ENCODE measurements around the gene TRIM44.
"Not testable (repeated sequence)": the region's sequence is repeated elsewhere in the genome, so short reads cannot be mapped to it uniquely, and the experiment has no call there.

Gene TRIM44

DNA sequence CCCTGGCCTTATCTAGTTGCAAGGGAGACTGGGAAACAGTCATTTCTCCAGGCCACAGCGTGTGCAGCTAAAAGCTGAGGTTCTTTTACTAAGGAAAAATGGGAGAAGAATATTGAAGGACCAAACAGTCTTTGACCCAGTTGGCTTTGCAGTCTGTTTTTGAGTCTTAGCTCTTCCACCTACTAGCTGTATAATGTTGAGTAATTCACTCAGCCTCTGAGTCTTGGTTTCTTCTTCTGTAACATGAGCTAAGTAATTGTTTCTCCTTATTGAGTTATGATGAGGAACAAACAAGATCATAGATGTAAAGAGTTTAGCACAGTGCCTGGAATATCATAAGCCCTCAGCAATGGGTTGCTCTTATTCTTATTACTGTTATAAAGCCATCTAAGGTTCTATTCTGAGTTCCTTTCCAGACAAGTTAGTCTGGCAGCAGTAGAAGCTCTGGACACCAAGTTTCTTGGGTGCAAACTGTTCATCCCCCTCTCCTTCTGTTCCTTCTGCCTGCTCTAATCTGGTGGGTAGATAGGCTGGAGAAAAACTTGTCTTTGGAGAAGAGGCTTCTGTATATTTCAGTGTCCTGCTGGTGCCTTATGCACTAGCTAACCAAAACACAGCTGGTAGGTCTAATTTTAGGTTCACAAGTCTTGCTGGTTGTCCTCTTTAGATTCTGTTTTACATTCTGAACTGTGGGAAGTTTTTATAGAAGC is 13.5 kb downstream of the TRIM44 start:
- peak; percentile 73 for DNase-seq

- no peak for DNase-seq
These were observed 14.0 kb downstream of the TRIM44 start for GRCh38 chr11:35676611-35676965.

DNA sequence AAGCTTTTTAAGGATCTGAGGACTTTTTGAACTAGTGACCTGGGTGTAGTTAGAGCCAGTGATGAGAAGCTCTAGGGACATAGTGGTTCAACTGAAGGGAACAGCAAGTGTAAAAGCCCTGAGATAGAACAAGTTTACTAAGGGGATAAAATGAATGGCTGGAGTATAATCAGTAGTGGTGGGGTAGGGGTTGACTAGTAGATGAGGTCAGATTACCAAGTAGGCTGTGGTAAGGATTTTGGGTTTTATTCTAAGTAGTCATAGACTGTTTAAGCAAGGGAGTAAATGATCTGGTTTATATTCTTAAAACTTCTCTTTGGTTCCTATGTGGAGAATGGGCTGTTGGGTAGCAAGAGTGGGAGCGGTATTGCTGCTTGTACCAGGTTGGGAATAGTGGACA is 15.3 kb downstream of the TRIM44 start:
- no peak for DNase-seq

DNA sequence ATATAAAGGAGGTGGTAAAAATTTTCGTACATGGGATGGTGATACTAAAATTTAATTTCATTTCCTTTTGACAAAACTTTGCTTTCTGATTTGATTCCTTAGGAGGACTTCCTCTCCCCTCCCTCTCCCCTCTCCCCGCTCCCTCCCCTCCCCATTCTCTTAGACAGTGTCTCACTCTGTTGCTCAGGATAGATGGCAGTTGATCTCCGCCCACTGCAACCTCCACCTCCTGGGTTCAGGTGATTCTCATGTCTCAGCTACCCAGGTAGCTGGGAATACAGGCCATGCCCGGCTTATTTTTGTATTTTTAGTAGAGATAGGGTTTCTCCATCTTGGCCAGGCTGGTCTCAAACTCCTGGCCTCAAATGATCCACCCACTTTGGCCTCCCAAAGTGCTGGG is 15.9 kb downstream of the TRIM44 start:
- DNase-seq, result no peak

DNA sequence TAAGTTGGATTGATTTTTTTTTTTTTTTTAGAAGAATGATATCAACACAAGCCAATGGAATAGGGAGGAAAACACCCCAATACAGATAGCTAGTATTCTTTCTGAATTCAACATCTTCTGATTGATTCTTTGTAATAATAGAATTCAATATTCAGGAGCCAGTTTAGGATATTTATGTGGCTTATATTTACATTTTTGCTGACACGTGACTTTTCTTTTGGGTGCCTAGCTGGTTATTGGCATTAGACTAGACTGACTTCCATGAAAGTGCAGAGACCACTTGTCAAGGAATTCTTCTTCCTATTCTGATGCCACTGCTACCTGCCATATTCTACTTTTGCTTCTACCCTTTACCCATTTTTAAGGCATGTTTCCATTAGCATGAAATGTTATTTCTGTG is 16.4 kb downstream of the TRIM44 start:
- DNase-seq, result no peak

DNA sequence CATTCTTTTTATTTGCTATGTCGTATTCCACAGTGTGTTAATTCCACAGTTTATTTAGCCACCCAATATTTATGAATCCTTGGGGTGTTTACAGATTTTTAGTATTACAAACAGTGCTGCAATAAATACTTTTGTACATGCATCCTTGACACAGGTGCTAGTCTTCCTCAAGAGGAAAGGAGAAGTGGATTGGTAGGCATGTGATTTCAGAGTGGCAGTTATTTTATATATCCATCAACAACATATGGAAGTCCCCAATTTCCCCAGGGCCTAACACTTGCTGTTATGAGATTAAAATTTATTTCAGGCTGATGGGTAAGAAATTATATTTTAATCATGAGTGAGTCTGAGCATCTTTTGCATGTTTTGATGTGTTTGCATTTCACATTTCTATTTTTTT is 17.9 kb downstream of the TRIM44 start:
- DNase-seq, result no peak

DNA sequence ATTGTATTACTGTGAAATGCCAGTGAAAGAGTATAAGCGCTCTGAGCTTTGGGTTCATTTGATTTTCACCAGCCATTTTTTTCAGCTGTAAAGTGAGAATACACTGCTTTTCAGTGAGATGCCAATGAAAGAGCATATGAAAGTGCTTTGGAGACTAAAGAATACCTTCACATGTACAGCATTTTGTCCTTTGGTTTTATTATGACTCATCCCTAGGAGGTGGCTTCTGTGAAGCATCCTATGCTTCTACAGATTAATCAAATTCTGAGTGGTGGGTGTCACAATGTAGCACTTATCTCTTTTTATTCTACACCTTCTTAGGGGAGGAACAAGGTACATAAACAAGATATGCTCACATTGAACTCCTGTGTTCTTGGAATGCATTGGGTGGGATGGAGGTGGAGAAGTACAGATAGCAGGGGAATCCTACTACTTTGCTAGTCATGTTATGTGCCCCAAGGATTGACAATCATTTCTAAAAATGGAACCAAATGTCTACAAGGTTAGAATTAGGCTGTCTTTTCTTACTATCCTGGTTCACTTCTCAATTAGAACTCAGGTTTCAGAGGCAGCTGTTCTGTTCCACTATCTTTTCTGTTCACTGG is 18.7 kb downstream of the TRIM44 start:
- no peak for DNase-seq

DNA sequence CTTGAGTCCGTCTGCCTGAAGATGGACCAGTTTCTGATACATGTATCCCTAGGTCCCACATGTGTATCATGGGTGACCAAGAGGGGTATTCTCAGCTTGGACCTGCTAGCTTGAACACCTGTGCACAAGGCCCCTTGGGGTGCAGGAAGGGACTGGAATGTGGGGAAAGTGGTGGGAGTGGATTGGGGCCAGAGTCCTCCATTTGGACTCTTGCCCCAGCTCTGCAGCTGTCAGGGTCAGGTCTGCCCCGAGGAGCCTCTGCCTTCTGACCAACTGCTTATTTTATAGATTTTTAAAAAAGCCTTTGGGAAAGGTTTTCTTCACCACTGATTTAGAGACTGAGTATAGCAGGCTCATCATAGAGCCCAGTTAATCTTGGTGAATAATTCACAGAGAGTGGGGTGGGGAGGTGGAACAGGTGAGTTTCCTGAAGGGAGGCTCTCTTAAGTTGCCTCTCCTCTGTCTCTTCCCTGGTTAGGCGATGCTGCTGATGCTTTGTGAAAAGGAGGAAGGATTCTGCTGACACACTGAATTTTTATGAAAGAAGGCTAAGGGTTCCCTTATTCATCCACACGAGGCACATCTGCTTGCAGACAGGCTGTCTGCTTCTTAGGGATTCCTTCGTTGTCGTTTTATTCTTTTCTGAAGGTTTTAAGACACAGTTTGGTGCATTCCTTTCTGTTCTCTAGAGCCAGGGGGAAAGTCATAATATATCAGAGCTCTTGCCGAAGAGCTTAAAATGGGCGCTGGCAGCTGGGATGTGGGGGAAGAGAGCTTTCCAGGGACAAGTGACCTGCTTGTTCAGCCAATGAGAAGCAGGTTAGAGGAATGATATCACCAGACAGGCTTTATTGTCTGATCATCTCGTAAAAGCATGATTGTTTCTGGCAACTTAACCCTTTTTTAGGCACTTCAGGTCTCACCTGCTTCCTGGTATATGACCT is 19.9 kb downstream of the TRIM44 start:
- peak; percentile 35 for DNase-seq

- DNase-seq, result peak; percentile 90
These were observed 21.3 kb downstream of the TRIM44 start for GRCh38 chr11:35683728-35684339.

DNA sequence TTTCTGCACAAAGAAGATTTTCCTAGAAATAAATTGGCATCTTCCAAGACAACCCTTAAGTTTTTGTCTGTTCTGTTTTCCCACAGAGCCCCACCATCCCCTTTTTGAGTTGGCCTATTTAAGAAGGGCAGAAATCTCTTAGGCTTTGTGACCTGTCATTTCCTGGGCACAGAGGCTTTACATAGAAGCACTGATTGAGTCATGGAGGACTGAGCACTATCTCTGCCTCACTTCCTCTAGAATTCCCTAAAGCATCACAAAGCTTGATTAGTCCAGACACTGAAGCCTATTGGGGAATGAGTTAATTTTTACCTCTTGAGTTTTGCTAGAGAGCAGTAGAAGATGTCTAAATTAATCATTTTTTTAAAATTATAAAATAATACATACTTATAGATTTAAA is 25.4 kb downstream of the TRIM44 start:
- DNase-seq, result peak; percentile 82

DNA sequence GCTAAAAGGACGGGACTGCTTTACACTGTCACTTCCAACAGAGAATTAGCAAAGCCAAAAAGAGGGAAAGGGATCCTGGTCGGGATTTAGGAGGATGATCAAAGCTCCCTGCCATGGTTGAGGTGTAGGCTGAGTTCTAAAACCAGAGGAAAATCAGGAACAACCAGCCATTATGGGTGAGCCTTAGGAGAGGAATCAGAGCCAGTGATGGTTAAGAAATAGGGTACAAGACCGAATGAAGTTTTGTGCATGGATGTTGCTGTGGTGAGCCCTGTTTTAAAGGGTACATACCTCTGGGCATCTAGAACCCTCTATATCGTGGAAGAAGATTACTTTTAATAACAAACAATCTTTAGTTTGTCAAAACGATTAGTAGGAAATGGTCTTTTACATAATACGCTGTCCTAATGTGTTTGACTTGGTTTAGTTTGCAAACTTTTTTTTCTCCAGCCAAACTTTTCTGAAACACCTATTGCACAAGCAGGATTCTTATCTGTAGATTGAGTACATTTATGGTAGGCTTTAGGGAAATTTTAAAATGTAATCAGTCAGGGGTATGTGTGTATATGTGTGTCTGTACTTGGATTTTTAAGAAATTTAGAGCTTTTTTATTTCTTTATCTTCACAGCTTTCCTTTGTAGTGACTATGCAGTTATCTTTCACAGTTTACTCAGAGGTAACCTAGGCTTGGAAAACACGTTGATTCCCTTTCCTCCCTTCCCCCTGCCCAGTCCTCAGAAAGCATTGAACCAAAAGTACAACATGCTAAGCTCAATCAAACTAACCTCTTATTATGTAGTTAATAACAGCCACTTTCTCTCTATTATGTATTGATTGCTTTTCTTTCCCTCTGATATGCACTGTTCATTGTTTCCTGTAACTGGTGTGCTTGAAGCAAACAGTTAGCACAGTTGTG is 26.8 kb downstream of the TRIM44 start:
- DNase-seq, result no peak

DNA sequence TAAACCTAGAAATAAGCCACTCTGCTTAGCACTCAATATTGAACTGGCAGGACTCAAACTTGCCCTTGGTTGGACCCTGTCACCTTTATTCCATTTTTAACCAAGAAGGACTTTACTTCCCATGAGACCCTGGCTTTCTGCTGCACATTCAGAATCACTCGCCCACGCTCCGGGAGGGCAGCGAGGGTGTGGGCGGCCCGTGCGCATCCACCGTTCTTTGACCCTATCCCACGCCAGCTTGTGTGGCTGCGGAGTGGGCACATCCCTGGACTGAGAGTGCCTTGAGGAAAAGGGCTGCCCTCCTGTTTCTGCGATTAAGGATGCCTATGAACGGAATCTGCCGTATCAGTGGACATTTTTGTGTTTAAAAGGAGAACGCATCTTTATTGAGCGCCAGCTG is 39.6 kb downstream of the TRIM44 start:
- DNase-seq, result no peak

DNA sequence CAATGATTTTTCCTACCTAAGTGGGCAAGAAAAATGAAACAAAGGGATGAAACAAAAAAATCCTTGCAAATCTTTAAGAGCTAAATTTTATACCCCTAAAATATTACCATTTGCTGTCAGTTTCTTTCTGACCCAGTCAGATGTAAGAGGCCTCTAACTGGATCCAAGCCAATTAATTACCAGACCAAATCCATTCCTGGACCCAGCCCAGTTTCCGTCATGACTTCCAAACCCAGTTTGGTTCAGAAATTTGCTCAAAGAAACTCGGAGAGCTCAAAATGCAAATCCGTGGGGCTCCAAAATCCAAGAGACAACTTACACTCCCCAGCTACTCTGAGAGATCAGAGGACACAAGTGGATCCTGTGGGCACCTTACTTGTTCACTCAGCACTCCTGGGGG is 46.8 kb downstream of the TRIM44 start:
- no peak for DNase-seq

DNA sequence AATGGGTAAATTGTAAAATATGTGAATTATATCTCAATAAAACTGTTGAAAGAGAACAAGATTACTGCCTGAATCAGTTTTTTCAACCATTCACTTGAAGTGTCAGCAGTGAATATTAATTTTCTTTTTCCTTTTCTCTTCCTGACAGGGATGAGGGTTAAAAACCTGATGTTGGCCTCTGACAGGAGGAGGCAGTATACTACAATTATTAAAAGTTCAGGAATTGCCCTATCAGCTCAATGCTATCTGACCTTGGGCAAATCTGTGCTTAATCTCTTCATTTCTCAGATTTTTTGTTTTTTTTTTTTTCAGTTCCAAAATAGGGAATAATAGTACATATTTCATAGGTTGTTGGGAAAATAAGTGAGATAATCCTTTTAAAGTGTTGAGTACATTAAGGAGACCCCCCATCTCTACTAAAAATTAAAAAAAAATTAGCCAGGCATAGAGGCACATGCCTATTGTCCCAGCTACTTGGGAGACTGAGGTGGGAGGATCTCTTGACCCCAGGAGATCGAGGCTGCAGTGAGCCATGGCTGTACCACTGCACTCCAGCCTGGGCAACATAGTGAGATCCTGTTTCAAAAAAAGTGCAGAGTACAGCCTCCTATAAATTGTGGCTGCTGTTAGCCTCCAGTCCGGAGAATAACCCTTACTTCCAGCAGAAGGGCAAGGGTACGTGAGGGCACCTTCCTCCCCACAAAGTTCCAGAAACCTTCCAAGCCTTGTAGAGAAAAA is 48.8 kb downstream of the TRIM44 start:
- DNase-seq, result no peak

- DNase-seq, result no peak
These were observed 49.3 kb downstream of the TRIM44 start for GRCh38 chr11:35711924-35712323.

DNA sequence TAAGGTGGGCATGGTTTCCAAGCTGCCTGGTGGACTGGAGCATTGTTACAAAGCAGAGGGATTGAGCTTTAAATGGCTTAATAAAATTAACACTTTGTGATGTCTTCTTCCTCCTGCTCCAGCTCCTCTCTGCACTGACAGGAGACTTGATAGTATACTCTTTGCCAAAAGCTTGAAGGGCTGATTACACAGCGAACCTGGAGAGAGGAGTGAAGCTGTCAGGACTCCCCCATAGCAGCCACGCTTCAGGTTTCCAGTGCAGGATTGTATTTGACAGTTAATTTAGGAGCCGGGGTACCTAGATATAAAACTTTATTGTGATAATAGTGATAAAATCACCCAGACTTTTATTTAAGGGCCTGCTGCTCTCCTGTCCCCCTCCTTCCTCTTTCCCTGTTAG is 50.0 kb downstream of the TRIM44 start:
- DNase-seq, result no peak

DNA sequence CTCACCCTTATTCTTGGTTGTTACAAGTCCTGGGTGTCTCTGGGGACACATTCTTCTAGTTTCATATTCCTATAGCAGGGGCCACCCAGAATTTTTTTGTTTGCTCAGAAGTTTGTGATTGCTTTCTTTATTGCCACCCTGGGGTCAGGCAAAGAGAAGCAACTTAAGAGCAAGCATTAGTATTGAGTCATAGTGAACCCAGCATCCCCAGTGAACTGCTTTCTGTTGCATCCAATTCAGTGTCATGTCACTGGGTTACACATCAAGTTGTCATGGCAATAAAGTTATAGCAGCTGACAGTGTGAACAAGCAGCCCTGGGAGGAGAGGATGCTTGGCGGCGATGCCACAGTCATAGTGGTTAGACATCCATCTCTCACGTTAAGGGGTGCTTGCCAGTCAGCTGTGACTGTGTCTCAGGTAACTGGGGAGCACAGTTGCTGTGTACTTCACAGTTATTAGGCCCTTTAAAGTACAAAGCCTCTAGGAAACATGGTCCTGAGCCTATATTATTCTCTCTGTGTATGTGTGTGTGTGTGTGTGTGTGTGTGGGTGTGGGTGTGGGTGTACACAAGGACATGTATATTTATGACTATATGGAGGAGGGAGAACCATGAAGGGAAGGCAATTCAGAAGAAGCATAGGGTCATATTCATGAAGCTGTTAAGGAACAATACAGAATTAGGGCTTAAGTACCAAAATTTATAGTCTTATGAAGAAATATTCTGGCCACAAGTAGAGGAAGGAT is 52.5 kb downstream of the TRIM44 start:
- DNase-seq, result peak; percentile 35

GRCh38 chr11:35715677-35716076 is 53.1 kb downstream of the TRIM44 start:
- not testable (repeated sequence) for DNase-seq

- no peak for DNase-seq
These were observed 54.5 kb downstream of the TRIM44 start for GRCh38 chr11:35717043-35717442.

DNA sequence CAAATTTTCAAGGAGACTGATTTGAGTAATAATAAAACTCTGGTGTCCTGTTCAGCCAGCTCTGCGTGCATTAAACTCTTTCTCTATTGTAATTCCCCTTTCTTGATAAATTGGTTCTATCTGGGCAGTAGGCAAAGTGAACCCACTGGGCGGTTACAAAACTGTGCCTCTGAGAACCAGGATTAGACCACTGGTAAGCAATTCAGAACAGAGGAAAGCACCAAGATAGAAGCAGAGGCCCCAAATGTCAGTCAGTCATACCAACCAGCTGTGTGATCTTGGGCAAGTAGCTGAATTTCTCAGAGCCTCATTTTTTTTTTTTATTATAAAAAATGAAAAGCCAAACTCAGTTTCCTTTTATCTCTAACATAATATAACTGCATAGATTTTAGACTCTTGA is 54.9 kb downstream of the TRIM44 start:
- no peak for DNase-seq

Measured in inflammatory macrophage treated with lipopolysaccharide for 4 hours (primary cell).